HTERT RPE-1 (cell line): ENCODE measurements around the gene TMEM127.

Experiments
- in situ Hi-C: fragments of 300-500 bp; cut with MboI; formaldehyde crosslinking; loops from 4 replicates; pipeline ENCODE4 v1.14.3; 2020; ENCODE audit warnings: low sequenced_read_pairs

Gene TMEM127

DNA sequence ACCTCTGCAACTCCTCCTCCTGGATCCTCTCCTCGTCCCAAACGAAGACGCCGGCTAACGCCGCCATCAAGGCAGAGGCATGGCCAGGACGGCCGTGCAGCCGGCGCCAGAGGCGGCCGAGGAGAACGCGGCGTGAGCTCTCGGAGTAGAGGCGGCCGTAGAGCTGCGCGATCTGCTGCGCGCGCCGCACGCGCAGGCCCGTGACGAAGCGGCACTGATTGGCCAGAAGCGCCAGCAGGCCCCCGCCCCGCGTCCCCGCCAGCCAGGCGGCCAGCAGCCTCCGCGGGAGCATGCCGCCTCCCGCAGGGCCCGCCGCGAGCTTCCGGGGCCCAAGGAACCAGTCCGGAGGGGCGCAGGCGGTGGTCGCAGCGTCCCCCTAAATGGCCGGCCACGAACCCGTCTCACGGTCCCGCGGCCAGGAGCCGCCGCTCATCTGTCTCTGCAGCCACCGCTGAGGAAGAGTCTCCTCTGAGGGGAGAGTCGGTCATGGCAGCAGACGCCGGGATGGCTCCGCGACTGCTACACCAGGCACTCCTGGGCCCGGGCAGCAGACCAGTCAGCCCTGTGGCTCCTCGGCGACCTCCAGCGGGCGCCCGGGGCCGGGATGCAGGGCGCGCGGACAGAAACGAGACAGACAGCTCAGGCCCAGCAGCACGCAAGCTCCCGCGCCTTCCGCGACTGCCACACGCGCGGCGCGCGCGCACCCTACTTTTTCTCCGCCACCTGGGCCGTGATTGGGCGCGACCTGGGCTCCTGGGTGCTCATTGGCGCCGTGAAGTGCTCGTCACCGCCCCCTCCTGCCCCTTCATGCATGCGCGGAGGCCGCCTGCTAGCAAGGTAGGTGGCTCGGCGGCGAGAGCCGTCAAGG is 57.4 kb downstream of the TMEM127 start, which contains the start of gene STARD7:
Gene STARD7, minus strand, starts transcription at position 685 of the 868 bp plus-strand sequence. Its CDS starts 393 bp downstream, at position 292.
- in situ Hi-C loops = no loop called here

DNA sequence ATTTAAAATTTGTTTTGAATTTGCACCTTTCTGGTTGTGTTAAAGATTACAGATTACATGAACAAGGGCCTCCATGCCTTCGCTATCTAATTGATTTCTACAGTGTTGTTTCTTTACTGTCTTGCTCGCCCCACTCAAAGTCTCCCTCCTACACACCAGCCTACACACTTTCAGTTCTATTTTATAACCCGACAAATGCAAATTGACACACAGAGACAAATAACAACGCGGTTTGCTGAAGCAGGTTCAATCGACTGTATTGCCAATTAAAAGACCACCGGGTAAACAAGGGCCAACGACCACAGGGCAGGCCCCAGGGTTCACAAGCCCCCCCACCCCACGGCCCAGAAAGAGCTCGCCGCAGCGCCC is 58.0 kb downstream of the TMEM127 start:
- in situ Hi-C loops = no loop called here

GRCh38 chr2:96207073-96207773 is 58.6 kb downstream of the TMEM127 start:
- in situ Hi-C loops = no loop called here

DNA sequence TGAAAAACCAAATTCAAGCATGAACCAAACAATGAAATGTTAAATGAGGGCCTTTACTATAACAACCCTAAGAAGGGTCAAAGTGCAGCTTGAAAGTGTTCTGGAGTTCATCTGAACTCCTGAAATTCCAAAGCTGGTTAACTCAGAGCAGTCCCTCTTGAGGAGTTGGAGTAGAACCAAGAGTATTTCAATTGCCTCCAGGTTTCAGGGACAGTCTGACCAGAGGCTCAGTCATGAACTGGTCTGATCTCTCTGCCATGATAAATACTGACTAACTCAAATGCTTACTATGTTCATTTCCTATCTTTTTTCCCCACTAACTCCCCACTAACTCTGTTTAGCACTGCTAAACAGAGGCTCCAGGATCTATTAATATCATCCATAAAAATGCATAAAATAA is 59.9 kb downstream of the TMEM127 start:
- in situ Hi-C loops = no loop called here

- in situ Hi-C loops = no loop called here
Observed at GRCh38 chr2:96204836-96205624, 60.8 kb downstream of the TMEM127 start.

DNA sequence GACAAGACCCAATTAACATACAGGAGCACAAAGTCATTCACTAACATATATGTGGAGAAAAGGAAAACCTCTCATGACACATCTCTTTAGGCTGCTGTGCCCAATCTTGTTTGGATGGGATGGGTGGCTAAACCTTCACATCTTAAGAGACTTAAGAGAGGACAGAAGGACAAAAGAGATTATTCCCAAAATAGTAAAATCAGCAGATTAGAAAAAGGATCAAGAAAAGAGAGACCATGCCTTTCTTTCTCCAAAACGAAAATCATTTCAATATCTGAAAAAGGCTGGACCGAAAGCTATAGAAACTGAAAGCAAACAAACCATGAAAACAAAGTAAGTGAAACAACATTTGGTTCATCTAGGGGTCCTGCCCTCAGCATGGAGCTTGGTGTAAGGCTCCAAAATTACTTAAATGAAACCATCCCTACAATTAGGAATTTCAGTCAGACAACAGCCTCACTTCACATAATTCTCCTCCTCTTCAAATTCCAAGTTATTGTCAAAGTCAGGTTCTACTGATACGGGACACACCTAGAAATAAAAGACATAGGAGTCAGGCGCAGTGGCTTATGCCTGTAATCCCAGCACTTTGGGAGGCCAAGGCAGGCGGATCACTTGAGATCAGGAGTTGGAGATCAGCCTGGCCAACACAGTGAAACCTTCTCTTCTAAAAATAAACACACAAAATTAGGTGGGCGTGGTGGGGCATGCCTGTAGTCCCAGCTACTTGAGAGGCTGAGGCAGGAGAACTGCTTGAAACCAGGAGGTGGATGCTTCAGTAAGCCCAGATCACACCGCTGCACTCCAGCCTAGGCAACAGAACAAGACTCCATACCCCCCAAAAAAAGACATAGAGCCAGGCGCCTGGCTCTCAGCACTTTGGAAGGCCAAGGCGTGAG is 62.4 kb downstream of the TMEM127 start:
- in situ Hi-C loops = no loop called here

DNA sequence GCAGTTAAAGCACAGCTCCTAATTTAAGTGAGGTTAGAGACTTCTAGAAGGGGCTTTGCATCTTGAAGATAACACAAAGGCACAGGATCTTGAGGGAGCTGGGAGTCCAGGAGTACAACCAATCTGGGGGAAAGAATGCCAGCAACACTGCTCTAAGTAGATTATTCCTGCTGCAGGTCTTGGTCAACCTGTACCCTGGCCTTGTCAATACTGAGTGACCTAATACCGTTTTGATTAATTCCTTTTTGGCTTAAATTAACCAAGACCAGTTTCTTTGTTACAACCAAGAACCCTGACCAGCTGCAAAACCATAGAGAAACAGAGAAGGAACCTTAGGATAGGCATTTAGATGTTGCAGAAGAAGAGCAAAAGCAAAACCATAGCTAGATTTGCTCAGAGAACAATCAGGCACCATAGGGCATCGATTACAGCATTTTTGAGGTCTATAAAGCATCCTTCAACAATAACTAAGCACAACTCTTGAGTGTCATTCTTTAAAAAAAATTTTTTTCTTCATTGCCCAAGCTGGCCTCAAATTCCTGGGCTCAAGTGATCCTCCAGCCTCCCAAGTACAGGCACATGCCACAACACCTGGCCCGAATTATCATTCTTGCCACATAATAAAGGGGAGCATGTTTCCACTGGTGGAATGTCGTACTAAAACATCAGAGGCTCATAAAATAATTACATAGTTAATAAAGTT is 63.5 kb downstream of the TMEM127 start:
- in situ Hi-C loops = no loop called here

GRCh38 chr2:96201338-96201737 is 64.5 kb downstream of the TMEM127 start:
- in situ Hi-C loops = no loop called here

GRCh38 chr2:96198921-96199320 is 66.9 kb downstream of the TMEM127 start:
- in situ Hi-C loops = no loop called here
